CD4-positive, alpha-beta memory T cell (primary cell): ENCODE data around the gene PRKCSH. TPM values are rescaled to one million over a fixed set of nuclear protein-coding genes. Genes with fewer than 3 reads are reported as not detected.
A peak's percentile ranks its signal among the peaks of the same experiment; 100 is the strongest.

Experiments
- CTCF ChIA-PET: fragments of 350-600 bp; sonication (Branson Sonifier 250); formaldehyde crosslinking; loops from one replicate; lab custom pipeline; 2021; ENCODE audit warnings: inconsistent platforms; ENCODE audit not compliant: partially characterized antibody; lab: Charles Lee
- POLR2A ChIA-PET: fragments of 350-600 bp; sonication (Branson Sonifier 250); formaldehyde crosslinking; loops from one replicate; lab custom pipeline; 2021; ENCODE audit not compliant: partially characterized antibody; lab: Charles Lee
- DNase-seq, 5 donors: peaks; one replicate each; pipeline versions ENCODE4 v3.0.0 to v3.0.0-alpha.2; 2020 to 2022; ENCODE audit warnings: mixed read lengths in 1 of 5
- H3K27ac ChIP-seq: one replicate; pipeline ENCODE4 v1.7.0; 2013; ENCODE audit warnings: low read depth, low read length
- H3K27me3 ChIP-seq: 2 replicates; pipeline ENCODE4 v1.7.0; 2013; ENCODE audit warnings: mild to moderate bottlenecking, low read length, moderate library complexity; ENCODE audit not compliant: insufficient read depth
- H3K36me3 ChIP-seq: 2 replicates; pipeline ENCODE4 v1.7.0; 2013; ENCODE audit warnings: mild to moderate bottlenecking, low read length, moderate library complexity; ENCODE audit not compliant: insufficient read depth
- H3K4me1 ChIP-seq: 2 replicates; pipeline ENCODE4 v1.7.0; 2013; ENCODE audit warnings: mild to moderate bottlenecking, low read length, moderate library complexity; ENCODE audit not compliant: insufficient read depth
- H3K4me3 ChIP-seq, 2 donors: one replicate each; pipeline ENCODE4 v1.7.0; 2013; ENCODE audit warnings: low read length in 2 of 2, mild to moderate bottlenecking in 1 of 2
- H3K9me3 ChIP-seq, 2 donors: one replicate each; pipeline ENCODE4 v1.7.0; 2013; ENCODE audit warnings: low read length in 2 of 2, control low read depth in 1 of 2; ENCODE audit not compliant: control insufficient read depth in 1 of 2
- H3K27ac Mint-ChIP-seq, 7 donors: one replicate each; pipeline ENCODE4 v1.8.0; 2020 to 2021; ENCODE audit warnings: mixed read lengths in 7 of 7, mild to moderate bottlenecking in 6 of 7, inconsistent platforms in 3 of 7, moderate library complexity in 3 of 7
- H3K27me3 Mint-ChIP-seq, 2 donors: one replicate each; pipeline ENCODE4 v1.8.0; 2020 to 2021; ENCODE audit warnings: mixed read lengths in 2 of 2
- H3K36me3 Mint-ChIP-seq, 2 donors: one replicate each; pipeline ENCODE4 v1.8.0; 2020 to 2021; ENCODE audit warnings: mixed read lengths in 2 of 2, inconsistent platforms in 1 of 2, mild to moderate bottlenecking in 1 of 2
- H3K4me1 Mint-ChIP-seq, 4 donors: one replicate each; pipeline ENCODE4 v1.8.0; 2020 to 2021; ENCODE audit warnings: mixed read lengths in 4 of 4, mild to moderate bottlenecking in 1 of 4
- H3K4me3 Mint-ChIP-seq, 8 donors: one replicate each; pipeline ENCODE4 v1.8.0; 2020 to 2021; ENCODE audit warnings: mixed read lengths in 8 of 8, mild to moderate bottlenecking in 7 of 8, moderate library complexity in 6 of 8, inconsistent platforms in 3 of 8
- H3K9me3 Mint-ChIP-seq, 8 donors: one replicate each; pipeline ENCODE4 v1.8.0; 2020 to 2021; ENCODE audit warnings: mixed read lengths in 8 of 8, mild to moderate bottlenecking in 5 of 8, inconsistent platforms in 3 of 8, moderate library complexity in 1 of 8
- intact Hi-C: fragments of 100-400 bp; cut with micrococcal nuclease; formaldehyde crosslinking; loops from one replicate; pipeline ENCODE4 v1.15.1; 2023
- polyA plus RNA-seq, 2 donors: library from polyadenylated mRNA; unstranded; fragments of 300-500 nt; fragmentation: Illumina TruSeq; gene quantifications; one replicate each; pipeline ENCODE4 v1.2.3, GENCODE V29; 2021
- total RNA-seq, 2 experiments: library from RNA; stranded (reverse); gene quantifications; one replicate each; pipeline ENCODE4 v1.2.3, GENCODE V29; 2021

Gene PRKCSH
- total and polyA plus RNA-seq, 4 experiments from 2014 or later: 14.0 to 300 (median 182) TPM

DNA sequence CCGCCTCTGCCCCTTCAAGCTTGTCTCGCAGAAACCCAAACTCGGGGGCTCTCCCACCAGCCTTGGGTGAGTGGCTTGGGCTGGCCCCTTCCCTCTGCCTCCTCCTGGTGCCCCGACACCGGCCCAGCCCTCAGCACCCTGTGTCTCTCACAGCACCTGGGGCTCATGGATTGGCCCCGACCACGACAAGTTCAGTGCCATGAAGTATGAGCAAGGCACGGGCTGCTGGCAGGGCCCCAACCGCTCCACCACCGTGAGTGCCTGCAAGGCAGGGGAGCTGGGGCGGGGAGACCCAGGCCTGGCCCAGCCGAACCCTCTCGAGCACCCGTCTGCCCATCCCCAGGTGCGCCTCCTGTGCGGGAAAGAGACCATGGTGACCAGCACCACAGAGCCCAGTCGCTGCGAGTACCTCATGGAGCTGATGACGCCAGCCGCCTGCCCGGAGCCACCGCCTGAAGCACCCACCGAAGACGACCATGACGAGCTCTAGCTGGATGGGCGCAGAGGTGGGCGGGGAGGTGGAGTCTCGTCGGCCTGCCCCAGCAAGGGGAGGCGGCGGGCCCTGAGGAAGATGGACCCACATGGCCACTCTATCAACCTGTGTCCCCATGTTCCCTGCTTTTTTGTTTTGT lies 13.6 kb downstream of the PRKCSH start:
- ChIA-PET POLR2A (interaction anchor here (0.6 kb wide), 1 partner anchor 10 kb away, joined by 3 read pairs; no protein-coding TSS in a partner anchor), CTCF (interaction anchor here (1.4 kb wide), 2 partner anchors 33 to 71 kb away, joined by 3 to 5 read pairs; no protein-coding TSS in a partner anchor)
- H3K4me3 ChIP-seq: no peak overlapping the region
- H3K36me3 ChIP-seq: peaks cover 17% of the 10 kb centered on the region
- peaks cover 0 to 1% (median 0%) of the 10 kb centered on the region in 4 donors for H3K4me1 Mint-ChIP-seq
- DNase-seq: no peak
- H3K36me3 Mint-ChIP-seq: peaks cover 15 to 24% of the 10 kb centered on the region in 2 donors
- no peak overlapping the region for H3K4me3 Mint-ChIP-seq
- no peaks in the 10 kb centered on the region for H3K27me3 ChIP-seq
- intact Hi-C loops: no loop called here
- no peaks in the 10 kb centered on the region for H3K4me1 ChIP-seq
- no peaks in the 10 kb centered on the region for H3K27me3 Mint-ChIP-seq
- no peaks in the 10 kb centered on the region for H3K9me3 Mint-ChIP-seq
- H3K9me3 ChIP-seq: no peaks in the 10 kb centered on the region
- H3K27ac Mint-ChIP-seq: no peak overlapping the region
- H3K27ac ChIP-seq: no peak overlapping the region

- no peaks in the 10 kb centered on the region for H3K27me3 ChIP-seq
- CTCF ChIA-PET: interaction anchor here (1.2 kb wide), 1 partner anchor 70 kb away, joined by 4 read pairs; no protein-coding TSS in a partner anchor
- H3K9me3 Mint-ChIP-seq: no peaks in the 10 kb centered on the region
- H3K9me3 ChIP-seq: no peaks in the 10 kb centered on the region
- H3K4me1 ChIP-seq: no peaks in the 10 kb centered on the region
- H3K4me1 Mint-ChIP-seq: peaks cover 0 to 1% (median 0%) of the 10 kb centered on the region in 4 donors
- peak overlapping the region in 2 of 7 donors; percentile 13 to 65 for H3K27ac Mint-ChIP-seq
- intact Hi-C loops: no loop called here
- no peak for DNase-seq
- H3K36me3 Mint-ChIP-seq: peaks cover 6 to 13% of the 10 kb centered on the region in 2 donors
- H3K27me3 Mint-ChIP-seq: no peaks in the 10 kb centered on the region
- no peak overlapping the region for H3K4me3 Mint-ChIP-seq
- no peak overlapping the region for H3K27ac ChIP-seq
- no peak overlapping the region for H3K4me3 ChIP-seq
- POLR2A ChIA-PET: no interaction called here
- H3K36me3 ChIP-seq: peaks cover 3% of the 10 kb centered on the region
Observed at GRCh38 chr19:11450570-11451326, 15.3 kb downstream of the PRKCSH start.

DNA sequence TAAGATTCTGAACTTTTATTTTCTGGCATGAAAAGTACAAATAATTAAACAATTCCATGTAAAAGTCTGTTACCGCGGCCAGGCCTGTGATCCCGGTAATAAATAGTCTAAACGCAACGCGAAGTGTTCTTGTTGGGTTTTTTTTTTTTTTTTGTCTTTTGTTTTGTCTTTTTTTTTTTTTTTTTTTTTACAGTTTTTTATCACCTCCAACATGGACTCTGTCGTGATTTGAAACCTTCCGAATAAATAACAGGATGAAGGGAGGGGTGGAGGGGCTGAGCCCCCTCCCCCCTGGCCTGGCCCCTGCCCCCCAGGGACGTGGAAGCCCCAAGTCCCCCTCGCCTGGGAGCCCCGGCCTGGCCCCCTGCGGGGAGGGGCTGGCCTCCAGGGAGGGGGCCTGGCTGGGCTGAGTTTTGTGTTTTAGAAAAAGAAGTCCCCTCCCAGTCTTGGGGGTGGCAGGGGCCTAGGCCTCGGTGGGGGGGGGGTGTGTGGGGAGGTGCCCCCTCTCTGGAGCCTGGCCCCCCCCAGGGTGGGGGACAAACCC lies 16.0 kb downstream of the PRKCSH start:
- Mint-ChIP-seq H3K36me3 (peaks cover 6 to 11% of the 10 kb centered on the region in 2 donors), H3K27me3 (no peaks in the 10 kb centered on the region), H3K9me3 (no peaks in the 10 kb centered on the region), H3K4me1 (peaks cover 0 to 1% (median 0%) of the 10 kb centered on the region in 4 donors), H3K27ac (no peak overlapping the region), H3K4me3 (no peak overlapping the region)
- no peak for DNase-seq
- no peak overlapping the region for H3K27ac ChIP-seq
- ChIA-PET CTCF (interaction anchor here (1.2 to 1.4 kb wide), 2 partner anchors 31 to 70 kb away, joined by 4 to 8 read pairs; no protein-coding TSS in a partner anchor), POLR2A (no interaction called here)
- no peaks in the 10 kb centered on the region for H3K4me1 ChIP-seq
- intact Hi-C loops: no loop called here
- H3K27me3 ChIP-seq: no peaks in the 10 kb centered on the region
- H3K4me3 ChIP-seq: no peak overlapping the region
- no peaks in the 10 kb centered on the region for H3K9me3 ChIP-seq
- H3K36me3 ChIP-seq: peaks cover 3% of the 10 kb centered on the region

DNA sequence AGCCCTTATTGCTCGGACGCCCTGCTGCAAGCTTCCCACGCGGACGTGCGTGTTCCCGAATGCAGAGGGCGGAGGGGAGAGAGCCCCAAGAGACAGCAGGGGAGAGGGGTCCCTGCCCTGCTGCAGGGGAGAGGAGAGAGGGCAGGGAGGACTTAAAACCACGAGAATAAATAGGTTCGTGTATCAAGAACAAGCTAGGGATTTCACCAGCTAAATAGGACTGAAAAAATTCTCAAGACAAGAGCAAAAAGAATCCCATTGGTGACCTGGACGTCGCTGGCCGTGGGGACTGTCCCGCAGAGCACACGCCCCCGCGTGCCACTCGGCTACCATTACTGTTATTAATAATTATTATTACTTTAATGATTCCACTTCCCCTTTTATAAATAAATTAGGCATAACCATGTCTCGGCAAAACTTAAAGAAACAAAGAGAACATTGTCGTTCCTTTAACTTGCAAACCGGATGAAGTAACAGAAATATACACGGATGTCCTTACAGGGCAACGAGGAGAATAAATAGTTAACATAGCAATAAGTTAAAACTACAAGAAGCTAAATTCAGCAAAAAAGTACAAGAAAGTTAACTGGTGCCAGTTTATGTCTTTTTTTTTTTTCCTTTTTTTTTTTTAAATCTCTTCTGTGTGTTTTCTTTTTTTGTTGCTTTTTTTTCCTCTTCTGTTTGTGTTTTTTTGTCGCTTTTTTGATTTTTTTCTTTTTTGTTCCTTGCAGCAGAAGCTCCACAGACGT lies 16.6 kb downstream of the PRKCSH start:
- H3K27me3 Mint-ChIP-seq: no peaks in the 10 kb centered on the region
- no peak overlapping the region for H3K27ac Mint-ChIP-seq
- ChIA-PET CTCF (interaction anchor here (0.6 to 1.4 kb wide), 3 partner anchors 23 to 238 kb away, joined by 3 to 8 read pairs (median 3); no protein-coding TSS in a partner anchor), POLR2A (no interaction called here)
- no peaks in the 10 kb centered on the region for H3K9me3 ChIP-seq
- H3K36me3 Mint-ChIP-seq: peaks cover 6 to 9% of the 10 kb centered on the region in 2 donors
- peaks cover 0 to 1% (median 0%) of the 10 kb centered on the region in 4 donors for H3K4me1 Mint-ChIP-seq
- H3K36me3 ChIP-seq: peaks cover 3% of the 10 kb centered on the region
- no peak overlapping the region for H3K4me3 ChIP-seq
- H3K27me3 ChIP-seq: no peaks in the 10 kb centered on the region
- no peak for DNase-seq
- no peaks in the 10 kb centered on the region for H3K9me3 Mint-ChIP-seq
- no peak overlapping the region for H3K27ac ChIP-seq
- no peaks in the 10 kb centered on the region for H3K4me1 ChIP-seq
- intact Hi-C loops: no loop called here
- no peak overlapping the region for H3K4me3 Mint-ChIP-seq

- intact Hi-C loops: no loop called here
- Histone ChIP-seq H3K4me1 (no peaks in the 10 kb centered on the region), H3K9me3 (no peaks in the 10 kb centered on the region), H3K27ac (no peak overlapping the region), H3K36me3 (no peaks in the 10 kb centered on the region), H3K4me3 (no peak overlapping the region), H3K27me3 (no peaks in the 10 kb centered on the region)
- H3K4me3 Mint-ChIP-seq: no peak overlapping the region
- H3K4me1 Mint-ChIP-seq: peaks cover 0 to 1% (median 0%) of the 10 kb centered on the region in 4 donors
- ChIA-PET POLR2A (no interaction called here), CTCF (interaction anchor here (0.6 to 1.4 kb wide), 3 partner anchors 22 to 239 kb away, joined by 3 to 8 read pairs (median 3); no protein-coding TSS in a partner anchor)
- no peaks in the 10 kb centered on the region for H3K9me3 Mint-ChIP-seq
- H3K27me3 Mint-ChIP-seq: no peaks in the 10 kb centered on the region
- peak overlapping the region in 1 of 7 donors; percentile 57 for H3K27ac Mint-ChIP-seq
- DNase-seq: no peak
- H3K36me3 Mint-ChIP-seq: peaks cover 6 to 9% of the 10 kb centered on the region in 2 donors
Observed at GRCh38 chr19:11452620-11453310, 17.3 kb downstream of the PRKCSH start.

DNA sequence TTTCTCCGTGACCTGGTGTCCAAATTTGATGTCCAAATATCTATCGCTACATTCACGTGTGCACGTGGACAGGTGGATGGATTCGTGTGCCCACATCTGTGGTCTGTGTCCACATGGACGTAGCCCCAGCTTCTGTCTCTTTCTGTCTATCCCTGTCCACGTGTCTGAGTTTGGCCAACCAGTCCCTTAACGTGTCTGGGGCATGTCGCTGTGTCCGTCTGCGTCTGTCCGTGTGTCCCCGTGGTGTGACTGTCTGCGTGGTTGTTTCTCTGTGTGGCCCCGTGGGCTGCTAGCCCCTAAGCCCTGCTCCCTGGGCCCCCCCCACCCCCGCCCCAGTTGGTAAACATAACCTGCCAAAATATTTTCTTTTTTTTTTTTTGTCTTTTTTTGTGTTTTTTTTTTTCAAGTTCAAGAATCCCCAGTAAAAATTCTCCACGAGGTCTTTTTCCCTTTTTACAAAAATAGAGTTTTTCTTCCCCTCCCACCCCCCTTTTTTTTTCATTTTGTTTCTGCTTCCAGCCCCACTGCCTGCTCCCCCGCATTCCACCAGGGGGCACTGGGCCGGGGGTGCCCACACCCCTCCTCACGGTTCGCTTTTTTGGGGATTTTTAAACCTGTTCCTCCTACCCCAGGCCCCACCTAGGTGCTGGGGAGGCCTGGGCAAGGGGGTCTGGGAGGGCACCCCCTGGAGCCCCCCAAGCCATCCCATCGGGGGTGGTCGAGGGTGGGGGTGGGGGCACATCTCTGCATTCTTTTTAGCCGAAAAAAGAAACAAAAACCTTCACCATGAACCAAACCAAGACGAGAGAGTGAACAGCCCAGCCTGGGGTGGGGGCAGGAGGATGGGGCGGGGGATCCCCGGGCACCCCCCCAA lies 18.3 kb downstream of the PRKCSH start:
- H3K9me3 ChIP-seq: no peaks in the 10 kb centered on the region
- H3K4me3 ChIP-seq: no peak overlapping the region
- Mint-ChIP-seq H3K4me1 (peaks cover 0 to 1% (median 0%) of the 10 kb centered on the region in 4 donors), H3K36me3 (peaks cover 6 to 9% of the 10 kb centered on the region in 2 donors), H3K27ac (peak overlapping the region in 1 of 7 donors; percentile 22), H3K27me3 (peaks cover 0 to 4% of the 10 kb centered on the region in 2 donors), H3K4me3 (no peak overlapping the region), H3K9me3 (no peaks in the 10 kb centered on the region)
- H3K4me1 ChIP-seq: no peaks in the 10 kb centered on the region
- intact Hi-C loops: no loop called here
- no peak overlapping the region for H3K27ac ChIP-seq
- DNase-seq: peak in 1 of 5 donors; percentile 14
- H3K27me3 ChIP-seq: no peaks in the 10 kb centered on the region
- ChIA-PET CTCF (interaction anchor here (1.2 kb wide), 1 partner anchor 21 kb away, joined by 3 read pairs; no protein-coding TSS in a partner anchor), POLR2A (no interaction called here)
- H3K36me3 ChIP-seq: no peaks in the 10 kb centered on the region
